Measurements from ENCODE around the gene TEX264. TPM values are rescaled to one million over a fixed set of nuclear protein-coding genes. Genes with fewer than 3 reads are reported as not detected.

The TEX264 gene
- total RNA-seq, 1 donor from 2014 or later, result 43.8 TPM

DNA sequence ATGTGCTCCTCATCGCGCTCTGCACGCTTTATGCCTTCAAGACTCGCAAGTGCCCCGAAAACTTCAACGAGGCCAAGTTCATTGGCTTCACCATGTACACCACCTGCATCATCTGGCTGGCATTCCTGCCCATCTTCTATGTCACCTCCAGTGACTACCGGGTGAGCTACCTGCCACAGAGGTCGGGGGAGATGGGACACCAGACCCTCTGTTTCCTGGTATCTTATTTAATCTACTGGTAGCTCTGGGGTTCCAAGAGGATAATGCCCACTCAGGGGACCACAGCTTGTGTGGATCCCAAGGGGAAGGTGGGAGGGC is 44.9 kb downstream of the TEX264 start:
- Mint-ChIP-seq H3K9me3 (no peaks in the 10 kb centered on the region), H3K27ac (no peak overlapping the region), H3K4me3 (no peak overlapping the region), H3K4me1 (ENCODE audit: unreplicated experiment) (no peaks in the 10 kb centered on the region), H3K36me3 (no peaks in the 10 kb centered on the region), H3K27me3 (peaks cover 15% of the 10 kb centered on the region)
- TF ChIP-seq, protein P1, sequence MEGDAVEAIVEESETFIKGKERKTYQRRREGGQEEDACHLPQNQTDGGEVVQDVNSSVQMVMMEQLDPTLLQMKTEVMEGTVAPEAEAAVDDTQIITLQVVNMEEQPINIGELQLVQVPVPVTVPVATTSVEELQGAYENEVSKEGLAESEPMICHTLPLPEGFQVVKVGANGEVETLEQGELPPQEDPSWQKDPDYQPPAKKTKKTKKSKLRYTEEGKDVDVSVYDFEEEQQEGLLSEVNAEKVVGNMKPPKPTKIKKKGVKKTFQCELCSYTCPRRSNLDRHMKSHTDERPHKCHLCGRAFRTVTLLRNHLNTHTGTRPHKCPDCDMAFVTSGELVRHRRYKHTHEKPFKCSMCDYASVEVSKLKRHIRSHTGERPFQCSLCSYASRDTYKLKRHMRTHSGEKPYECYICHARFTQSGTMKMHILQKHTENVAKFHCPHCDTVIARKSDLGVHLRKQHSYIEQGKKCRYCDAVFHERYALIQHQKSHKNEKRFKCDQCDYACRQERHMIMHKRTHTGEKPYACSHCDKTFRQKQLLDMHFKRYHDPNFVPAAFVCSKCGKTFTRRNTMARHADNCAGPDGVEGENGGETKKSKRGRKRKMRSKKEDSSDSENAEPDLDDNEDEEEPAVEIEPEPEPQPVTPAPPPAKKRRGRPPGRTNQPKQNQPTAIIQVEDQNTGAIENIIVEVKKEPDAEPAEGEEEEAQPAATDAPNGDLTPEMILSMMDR (conservative IDR thresholded peaks at IDR 0.05), result no peak
- no peak for DNase-seq (ENCODE audit: extremely low spot score, unreplicated experiment)

DNA sequence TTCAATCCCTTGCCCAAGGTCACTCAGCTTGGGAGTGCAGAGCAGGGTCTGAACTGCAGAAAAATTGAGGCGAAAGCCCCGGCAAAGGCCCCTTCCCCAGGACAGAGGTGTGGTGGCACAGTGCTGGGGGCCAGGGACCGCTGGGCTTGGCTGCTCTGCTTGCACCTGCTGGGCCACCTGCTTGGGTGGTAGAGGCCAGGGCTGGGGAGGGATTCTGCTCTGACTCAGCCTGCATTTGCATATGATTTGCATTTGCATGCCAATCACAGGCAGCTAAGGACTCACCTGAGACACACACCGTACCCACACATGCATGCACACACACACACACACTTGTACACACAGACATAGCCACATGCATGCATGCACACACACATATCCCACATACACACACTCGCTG is 45.8 kb downstream of the TEX264 start:
- no peak overlapping the region for H3K4me3 Mint-ChIP-seq
- no peaks in the 10 kb centered on the region for H3K9me3 Mint-ChIP-seq
- DNase-seq (ENCODE audit: extremely low spot score, unreplicated experiment), result no peak
- no peaks in the 10 kb centered on the region for H3K4me1 Mint-ChIP-seq (ENCODE audit: unreplicated experiment)
- H3K27ac Mint-ChIP-seq, result no peak overlapping the region
- no peaks in the 10 kb centered on the region for H3K36me3 Mint-ChIP-seq
- H3K27me3 Mint-ChIP-seq, result peaks cover 15% of the 10 kb centered on the region
- TF ChIP-seq, protein P1 (conservative IDR thresholded peaks at IDR 0.05), result no peak

DNA sequence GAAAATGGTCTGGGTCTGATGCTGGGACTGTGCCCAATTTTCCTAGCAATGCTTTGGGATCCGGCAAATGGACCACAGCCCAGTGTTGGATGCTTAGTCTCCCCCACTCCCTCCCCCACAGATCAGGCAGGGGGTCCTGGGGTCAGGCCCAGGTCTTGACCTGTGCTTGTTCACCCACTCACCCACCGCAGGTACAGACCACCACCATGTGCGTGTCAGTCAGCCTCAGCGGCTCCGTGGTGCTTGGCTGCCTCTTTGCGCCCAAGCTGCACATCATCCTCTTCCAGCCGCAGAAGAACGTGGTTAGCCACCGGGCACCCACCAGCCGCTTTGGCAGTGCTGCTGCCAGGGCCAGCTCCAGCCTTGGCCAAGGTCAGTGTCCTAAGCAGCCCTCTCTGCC is 46.4 kb downstream of the TEX264 start:
- no peaks in the 10 kb centered on the region for H3K9me3 Mint-ChIP-seq
- H3K4me1 Mint-ChIP-seq (ENCODE audit: unreplicated experiment), result no peaks in the 10 kb centered on the region
- H3K36me3 Mint-ChIP-seq, result no peaks in the 10 kb centered on the region
- no peak overlapping the region for H3K27ac Mint-ChIP-seq
- peaks cover 17% of the 10 kb centered on the region for H3K27me3 Mint-ChIP-seq
- H3K4me3 Mint-ChIP-seq, result no peak overlapping the region
- TF ChIP-seq, protein P1 (conservative IDR thresholded peaks at IDR 0.05), result no peak
- no peak for DNase-seq (ENCODE audit: extremely low spot score, unreplicated experiment)

DNA sequence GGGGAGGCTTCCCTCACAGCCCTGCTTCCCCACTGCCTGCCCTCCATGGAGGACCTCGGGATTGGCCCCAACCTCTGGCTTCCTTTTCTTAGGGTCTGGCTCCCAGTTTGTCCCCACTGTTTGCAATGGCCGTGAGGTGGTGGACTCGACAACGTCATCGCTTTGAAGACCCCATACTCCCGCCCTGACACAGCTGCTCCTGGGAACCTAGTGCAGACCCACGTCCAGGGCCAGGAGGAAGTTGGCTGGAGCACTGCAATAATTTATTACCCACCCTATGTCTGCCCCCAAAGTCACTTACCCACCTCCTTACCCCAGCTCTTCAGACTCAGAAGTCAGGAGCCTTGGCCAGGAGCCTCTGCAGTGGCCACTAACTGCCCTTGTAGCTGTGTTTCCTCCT is 46.9 kb downstream of the TEX264 start:
- no peaks in the 10 kb centered on the region for H3K36me3 Mint-ChIP-seq
- no peak for DNase-seq (ENCODE audit: extremely low spot score, unreplicated experiment)
- no peaks in the 10 kb centered on the region for H3K4me1 Mint-ChIP-seq (ENCODE audit: unreplicated experiment)

DNA sequence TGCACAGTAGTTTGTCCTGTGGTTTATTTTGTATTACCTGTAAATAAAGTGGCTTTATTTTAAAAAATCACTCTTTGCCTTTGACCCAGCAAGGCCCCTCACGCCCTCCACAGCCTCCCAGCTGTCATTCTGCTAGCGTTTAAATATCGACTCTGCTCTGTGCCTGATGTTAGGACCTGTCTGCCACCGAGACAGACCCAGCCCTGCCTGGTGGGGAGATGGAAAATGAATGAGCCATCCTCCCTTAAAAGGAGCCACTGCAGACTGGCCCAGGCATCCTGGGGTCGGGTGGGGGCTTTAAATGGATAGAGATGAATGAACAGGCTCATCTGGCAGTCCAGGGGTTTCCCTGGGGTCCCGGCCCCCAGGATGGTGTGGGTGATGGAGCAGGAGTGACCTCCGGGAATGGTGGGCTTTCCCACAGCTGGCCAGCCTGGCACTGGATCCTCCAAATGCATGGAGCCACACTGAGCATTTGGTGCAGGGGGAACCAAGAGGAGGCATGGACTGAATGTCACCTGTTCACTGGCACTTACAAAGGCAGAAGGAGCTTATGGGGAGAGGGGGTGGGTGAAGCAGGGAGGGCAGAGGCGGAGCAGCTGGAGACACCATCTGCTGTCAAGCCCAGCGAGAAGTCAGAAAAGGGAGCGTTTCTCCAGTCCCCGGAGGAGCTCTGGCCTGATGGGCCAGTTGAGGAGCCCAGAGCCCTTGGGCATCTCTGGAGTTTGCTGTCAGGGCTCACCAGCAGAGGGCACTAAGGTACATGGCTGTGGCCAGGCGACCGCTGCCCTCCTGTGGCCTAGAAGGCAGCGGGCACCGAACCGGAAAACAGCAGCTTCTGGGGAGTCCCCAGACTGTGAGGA is 47.7 kb downstream of the TEX264 start:
- Mint-ChIP-seq H3K27me3 (peaks cover 19% of the 10 kb centered on the region), H3K4me1 (ENCODE audit: unreplicated experiment) (no peaks in the 10 kb centered on the region), H3K4me3 (no peak overlapping the region), H3K27ac (no peak overlapping the region), H3K9me3 (no peaks in the 10 kb centered on the region), H3K36me3 (no peaks in the 10 kb centered on the region)
- TF ChIP-seq, protein P1 (conservative IDR thresholded peaks at IDR 0.05), result peak; percentile 82
- DNase-seq (ENCODE audit: extremely low spot score, unreplicated experiment), result peak; percentile 72

More for the DNA sequence above, 46.9 kb downstream of the TEX264 start:
- no peaks in the 10 kb centered on the region for H3K9me3 Mint-ChIP-seq
- H3K27ac Mint-ChIP-seq, result no peak overlapping the region
- H3K27me3 Mint-ChIP-seq, result peaks cover 19% of the 10 kb centered on the region
- TF ChIP-seq, protein P1 (conservative IDR thresholded peaks at IDR 0.05), result no peak
- no peak overlapping the region for H3K4me3 Mint-ChIP-seq

Measured in type B pancreatic cell (in vitro differentiated cells).